ENCODE measurements around the gene SOHLH1.

GRCh38 chr9:135712613-135713295, 13.5 kb upstream of the SOHLH1 start:
- TF ChIP-seq ELF1 (IDR thresholded peaks at IDR 0.05; ENCODE audit: borderline replicate concordance, low read depth) (no peak), POLR2A (IDR thresholded peaks at IDR 0.05; ENCODE audit: borderline replicate concordance, extremely low read depth, insufficient read depth, insufficient read length) (no peak), EZH2 (IDR thresholded peaks at IDR 0.05) (no peak), CEBPB (IDR thresholded peaks at IDR 0.05; ENCODE audit: low read depth) (no peak)
- TF ChIP-seq, protein P1, sequence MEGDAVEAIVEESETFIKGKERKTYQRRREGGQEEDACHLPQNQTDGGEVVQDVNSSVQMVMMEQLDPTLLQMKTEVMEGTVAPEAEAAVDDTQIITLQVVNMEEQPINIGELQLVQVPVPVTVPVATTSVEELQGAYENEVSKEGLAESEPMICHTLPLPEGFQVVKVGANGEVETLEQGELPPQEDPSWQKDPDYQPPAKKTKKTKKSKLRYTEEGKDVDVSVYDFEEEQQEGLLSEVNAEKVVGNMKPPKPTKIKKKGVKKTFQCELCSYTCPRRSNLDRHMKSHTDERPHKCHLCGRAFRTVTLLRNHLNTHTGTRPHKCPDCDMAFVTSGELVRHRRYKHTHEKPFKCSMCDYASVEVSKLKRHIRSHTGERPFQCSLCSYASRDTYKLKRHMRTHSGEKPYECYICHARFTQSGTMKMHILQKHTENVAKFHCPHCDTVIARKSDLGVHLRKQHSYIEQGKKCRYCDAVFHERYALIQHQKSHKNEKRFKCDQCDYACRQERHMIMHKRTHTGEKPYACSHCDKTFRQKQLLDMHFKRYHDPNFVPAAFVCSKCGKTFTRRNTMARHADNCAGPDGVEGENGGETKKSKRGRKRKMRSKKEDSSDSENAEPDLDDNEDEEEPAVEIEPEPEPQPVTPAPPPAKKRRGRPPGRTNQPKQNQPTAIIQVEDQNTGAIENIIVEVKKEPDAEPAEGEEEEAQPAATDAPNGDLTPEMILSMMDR (IDR thresholded peaks at IDR 0.05 in 2 of 3, conservative IDR thresholded peaks at IDR 0.05 in 1 of 3; ENCODE audit: borderline replicate concordance in 1 of 3, insufficient read depth in 1 of 3, low read depth in 2 of 3, low read length in 2 of 3) = no peak
- TF ChIP-seq, protein P2, sequence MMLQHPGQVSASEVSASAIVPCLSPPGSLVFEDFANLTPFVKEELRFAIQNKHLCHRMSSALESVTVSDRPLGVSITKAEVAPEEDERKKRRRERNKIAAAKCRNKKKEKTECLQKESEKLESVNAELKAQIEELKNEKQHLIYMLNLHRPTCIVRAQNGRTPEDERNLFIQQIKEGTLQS (IDR thresholded peaks at IDR 0.05) = no peak

Measured in HCT116 (cell line).